NCI-H2171 treated with DMSO at 0.1 percent for 48 hours (cell line): ENCODE data around the gene CPT1B.

Experiments
- DNase-seq: peaks from one replicate; lab custom pipeline; 2025; lab: John Stamatoyannopoulos, UW

The CPT1B gene

DNA sequence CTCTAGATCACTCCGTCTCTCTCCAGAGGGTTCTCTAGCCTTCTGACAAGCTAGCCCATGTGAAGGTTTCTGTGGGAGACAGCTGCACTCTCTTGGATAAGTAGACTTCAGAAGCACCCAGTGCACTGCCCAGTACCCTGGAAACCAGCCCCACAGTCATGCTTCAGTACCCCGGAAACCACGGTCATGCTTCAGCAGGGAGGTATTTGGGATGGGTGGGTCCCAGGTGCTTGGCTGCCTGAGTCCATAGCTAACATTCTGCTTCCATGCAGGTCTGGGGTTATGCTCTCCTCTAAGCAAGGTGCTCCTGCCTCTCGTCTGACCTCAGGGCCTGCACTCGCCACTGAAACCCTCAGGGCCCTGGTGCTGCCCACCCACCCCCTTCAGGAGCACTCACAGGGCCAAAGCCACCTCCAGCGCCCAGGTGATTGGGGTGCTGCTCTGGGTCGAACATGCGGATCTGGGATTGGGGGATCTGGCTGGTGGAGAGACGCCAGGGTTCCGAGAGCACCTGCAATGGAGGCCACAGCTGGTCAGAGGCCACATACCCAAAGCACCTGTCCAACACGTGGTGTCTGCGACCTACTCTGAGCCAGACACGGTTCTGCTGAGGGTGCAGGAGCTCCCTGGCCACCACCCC, 8.2 kb downstream of the CPT1B start:
- DNase-seq, result no peak

DNA sequence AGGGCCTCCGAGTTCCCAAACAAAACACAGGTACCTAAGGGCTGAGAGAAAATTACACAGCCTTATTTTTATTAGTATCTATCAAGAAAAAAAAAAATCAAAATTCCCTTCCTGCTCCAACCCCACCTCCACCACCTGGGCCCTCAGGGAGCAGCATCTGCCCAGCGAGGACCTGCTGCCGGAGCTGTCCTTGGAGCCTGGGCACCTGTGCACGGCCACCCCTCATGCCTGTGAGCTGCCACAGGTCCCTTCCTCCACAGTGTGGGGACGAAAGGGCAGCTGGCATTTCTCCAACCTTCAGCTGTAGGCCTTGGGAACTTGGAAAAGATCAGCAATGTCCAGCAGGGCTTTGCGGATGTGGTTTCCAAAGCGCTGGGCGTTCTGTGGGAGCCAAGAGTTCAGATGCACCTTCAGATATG, 9.2 kb downstream of the CPT1B start:
- DNase-seq, result no peak

DNA sequence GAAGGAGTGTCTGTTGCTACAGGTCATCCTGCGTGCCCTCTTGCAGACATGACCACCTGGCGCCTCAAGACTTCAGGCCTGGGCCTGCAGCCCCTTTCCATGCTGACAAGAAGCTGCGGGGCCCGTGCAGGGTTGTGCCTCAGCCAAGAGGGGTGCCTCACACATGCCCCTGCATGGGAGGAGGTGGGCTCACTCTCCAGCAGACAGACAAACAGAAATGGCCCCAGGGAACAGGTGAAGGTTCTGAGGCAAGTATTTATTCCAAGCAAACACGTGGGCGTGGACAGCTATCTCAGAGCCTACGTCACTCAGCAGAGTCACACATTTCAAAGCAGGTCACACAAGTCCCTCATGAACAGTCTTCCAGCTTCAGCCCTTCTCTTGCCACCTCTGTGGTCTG, 9.6 kb downstream of the CPT1B start:
- no peak for DNase-seq

DNA sequence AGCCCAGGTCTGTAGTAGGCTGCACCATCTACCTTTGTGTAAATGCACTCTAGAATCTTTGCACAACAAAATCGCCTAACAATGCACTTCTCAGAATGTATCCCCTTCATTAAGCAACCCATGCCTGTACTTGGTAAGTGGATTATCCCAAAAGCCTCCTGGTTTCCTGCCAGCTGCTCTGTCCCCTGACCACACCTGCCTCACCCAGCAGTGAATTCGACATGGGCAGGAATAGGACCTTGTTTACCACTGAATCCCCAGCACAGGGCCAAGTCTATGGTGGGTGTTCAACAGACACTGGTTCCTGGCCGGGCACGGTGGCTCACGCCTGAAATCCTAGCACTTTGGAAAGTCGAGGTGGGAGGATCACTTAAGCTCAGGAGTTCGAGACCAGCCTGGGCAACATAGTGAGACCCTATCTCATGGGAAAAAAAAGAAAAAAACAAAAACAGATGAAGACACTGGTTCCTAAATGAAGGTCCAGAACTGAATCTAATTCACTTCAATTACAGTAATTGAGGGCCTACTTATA, 10.4 kb downstream of the CPT1B start:
- no peak for DNase-seq

DNA sequence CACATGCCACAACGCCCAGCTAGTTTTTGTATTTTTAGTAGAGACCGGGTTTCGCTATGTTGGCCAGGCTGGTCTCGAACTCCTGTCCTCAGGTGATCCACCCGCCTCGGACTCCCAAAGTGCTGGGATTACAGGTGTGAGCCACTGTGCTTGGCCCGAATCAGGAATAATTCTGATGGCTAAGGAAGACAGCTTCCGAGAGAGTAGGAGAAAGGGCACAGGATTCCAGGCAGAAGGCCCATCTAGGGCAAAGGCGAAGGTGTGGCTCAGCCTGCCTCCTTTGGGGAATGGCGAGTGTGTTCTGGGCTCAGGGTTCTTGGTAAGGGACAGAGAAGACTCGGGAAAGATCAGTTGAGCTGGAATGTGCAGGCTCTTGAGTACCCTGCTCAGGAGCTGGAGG, 13.9 kb downstream of the CPT1B start:
- DNase-seq, result no peak

DNA sequence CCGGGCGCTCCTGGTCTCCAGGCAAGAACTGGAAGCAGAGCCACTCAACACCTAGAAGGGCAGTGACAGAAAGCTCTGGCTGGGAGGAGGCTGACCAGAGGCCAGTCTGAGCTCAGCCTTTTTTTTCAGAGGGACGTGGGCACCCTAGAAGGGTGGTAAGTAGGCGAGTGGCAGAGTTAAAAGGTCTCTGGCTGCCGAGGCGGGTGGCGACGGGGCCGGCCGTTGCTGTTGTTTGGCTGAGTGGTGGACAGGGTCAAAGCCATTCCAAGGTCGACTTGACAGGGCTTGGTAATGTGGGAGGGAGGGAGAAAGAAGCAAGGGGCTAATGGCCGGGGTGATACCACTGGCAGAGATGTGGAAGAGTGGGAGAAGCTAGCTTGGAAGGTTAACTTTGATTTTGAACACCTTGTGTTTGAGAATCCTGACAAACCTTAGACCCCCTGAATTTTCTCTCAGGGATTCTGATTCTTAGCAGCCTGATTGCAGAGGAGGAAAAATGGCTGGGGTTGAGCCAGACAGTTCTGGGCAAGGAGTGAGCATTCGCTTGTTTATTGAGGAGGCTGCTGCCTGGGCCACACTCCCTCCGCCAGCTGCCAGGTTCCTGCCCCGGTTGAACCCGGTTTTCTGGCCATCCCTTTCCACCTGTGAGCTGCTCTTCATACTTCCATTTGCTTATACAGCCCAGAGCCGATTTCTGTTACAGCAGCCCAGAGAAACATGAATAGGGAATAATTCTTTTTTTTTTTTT, 14.6 kb downstream of the CPT1B start:
- DNase-seq, result no peak

DNA sequence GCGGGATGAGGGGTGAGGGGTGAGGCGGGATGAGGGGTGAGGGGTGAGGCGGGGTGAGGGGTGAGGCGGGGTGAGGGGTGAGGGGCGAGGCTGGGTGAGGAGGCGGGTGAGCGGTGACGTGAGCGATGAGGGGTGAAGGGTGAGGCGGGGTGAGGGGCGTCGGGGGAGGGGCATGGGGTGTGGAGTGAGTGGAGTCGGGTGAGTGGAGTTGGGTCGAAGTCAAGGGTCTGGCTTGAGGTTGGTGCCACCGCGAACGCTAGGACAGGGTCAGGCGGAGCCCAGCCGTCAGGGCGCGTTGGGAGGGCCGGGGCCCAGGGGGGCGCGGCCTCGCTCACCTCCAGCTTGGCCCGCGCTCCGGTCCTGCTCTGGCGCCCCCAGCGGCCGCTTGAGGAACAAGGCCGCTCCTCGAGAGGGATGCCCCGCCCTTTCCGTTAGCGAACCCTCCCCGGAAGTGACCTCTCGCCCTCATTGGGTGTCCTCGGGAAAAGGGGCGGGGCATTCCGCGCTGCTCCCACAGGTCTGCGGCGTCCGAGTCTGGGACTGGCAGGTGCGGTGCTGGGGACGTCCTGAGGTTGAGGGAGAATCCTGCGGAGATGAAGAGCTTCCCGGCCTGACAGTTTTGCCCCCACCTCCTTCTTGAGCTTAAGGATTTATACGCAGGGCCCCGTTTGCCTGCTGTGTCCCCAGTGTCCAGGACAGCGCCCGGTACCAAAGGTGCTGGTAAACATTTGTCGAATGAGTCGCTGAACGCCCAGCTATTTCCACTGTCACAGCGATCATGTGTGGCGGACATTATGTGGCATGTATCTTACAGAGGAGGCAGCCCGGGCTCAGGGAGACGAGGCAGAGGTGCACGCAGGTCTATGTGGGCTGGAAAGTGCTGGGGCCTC, 15.5 kb downstream of the CPT1B start, which contains the start of gene SYCE3:
TSS of gene SYCE3 (minus strand) at position 397 of the 890 bp plus-strand sequence. CDS start 6,514 bp downstream, outside the sequence.
- peak; percentile 97 for DNase-seq

DNA sequence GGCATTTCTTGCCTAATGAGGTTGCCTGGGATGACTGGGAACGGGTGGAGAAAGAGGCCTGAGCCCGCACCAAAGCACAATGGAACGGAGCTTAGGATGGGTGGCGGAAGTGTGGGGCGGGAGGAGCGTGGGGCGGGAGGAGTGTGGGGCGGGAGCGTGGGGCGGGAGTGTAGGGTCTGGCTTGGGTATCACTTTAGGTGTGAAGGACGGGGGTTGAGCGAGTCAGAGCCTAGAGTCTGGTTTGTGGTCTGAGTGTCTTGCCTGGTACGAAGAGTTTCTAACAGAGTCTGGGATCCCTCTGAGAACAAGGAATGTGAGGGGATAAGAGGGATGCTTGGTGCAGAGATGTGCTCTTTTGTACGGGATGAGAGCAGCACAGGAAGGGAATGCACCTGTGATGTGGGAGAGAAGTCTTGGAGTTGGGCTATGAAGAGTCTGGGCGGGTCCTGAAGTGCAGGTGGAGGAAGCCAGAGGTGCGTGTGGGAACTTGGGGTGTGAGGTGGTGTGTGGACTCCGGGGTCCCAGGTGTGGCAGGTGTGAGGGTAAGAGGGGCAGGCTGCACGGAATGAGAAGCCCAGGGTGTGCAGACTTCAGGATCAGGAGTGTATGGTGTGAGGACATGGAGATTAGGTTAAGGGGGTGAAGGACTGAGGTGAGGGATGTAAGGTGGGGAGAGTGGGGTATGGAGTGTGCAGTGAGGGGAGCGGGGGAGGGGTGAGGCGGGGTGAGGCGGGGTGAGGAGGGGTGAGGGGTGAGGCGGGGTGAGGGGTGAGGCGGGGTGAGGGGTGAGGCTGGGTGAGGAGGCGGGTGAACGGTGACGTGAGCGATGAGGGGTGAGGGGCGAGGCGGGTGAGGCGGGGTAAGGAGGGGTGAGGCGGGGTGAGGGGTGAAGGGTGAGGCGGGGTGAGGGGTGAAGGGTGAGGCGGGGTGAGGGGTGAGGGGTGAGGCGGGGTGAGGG, 16.5 kb downstream of the CPT1B start:
- DNase-seq, result no peak

DNA sequence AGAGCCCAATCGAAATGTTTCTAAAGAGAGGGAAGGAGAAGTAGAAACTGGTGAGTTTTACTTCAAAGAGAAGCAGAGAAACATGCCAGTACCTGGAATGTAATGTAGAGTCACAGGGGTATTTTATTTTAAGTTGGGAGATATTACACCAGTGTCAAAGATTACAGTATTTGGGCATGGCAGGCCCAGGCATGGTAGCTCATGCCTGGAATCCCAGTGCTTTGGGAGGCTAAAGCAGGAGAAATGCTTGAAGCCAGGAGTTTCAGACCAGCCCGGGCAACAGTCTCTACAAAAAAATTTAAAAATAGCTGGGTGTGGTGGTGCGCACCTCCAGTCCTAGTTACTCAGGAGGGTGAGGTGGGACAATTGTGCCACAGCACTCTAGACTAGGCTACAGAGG, 18.2 kb downstream of the CPT1B start:
- no peak for DNase-seq

DNA sequence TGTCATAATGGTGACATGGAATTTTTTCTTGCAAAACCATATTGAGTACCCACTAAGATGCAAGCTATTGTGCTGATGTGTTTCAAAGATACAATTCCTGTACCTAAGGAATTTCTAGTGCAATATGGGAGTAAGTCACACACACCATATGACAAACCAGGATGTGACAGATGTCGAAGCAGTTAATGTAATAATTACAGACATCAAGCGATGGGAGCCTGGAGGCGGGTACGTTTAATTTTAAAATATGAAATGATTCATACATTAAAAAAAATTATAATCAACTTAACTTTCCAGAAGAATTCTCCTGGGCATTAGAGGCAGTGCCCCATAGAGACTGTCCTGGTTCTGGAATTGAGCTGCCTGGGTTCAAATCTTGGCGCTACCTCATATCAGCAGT, 21.5 kb downstream of the CPT1B start:
- peak; percentile 45 for DNase-seq

DNA sequence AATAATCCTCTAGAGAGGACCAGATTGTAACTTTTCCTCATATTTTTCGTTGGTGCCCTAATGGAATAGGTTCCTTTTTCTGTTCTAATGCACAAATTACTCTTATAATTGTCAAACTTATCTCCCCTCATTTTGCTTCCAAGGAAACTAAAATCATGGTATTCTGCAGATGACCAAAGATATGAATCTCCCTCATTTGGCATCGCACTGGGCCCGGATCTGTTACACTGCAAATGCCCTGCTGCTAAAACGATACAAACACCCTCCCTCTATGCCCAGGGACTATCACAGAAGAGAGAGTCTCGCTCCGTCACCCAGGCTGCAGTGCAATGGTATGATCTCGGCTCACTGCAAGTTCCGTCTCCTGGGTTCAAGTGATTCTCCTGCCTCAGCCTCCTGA, 24.9 kb downstream of the CPT1B start:
- DNase-seq, result no peak

DNA sequence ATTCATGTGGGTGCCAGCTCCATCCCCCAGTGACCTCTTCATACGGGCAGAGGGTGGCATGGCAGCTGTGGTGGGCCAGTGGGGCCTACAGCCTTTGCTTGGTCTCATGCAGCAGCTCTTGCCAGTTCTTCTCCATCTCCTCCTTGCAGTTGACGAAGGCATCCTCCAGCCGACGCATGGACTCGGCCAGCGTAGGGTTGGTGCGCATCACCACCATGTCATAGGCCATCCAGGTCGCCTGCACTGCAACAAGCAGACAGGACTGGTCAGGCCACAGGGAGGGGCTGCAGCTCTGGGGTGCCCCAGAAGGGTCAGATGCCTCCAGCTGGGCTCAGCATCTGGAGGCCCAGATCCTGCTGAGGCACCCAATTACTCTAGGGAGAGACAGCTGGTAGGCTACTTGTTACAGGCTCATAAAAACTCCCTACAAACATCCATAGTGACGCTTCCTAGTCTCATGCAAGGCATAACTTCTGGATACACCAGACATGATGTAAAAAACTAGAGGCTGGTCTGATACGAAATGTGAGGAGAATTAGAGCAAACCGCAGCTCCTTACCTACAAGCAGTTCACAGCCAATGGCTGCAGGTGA, 27.0 kb downstream of the CPT1B start:
- DNase-seq, result no peak

DNA sequence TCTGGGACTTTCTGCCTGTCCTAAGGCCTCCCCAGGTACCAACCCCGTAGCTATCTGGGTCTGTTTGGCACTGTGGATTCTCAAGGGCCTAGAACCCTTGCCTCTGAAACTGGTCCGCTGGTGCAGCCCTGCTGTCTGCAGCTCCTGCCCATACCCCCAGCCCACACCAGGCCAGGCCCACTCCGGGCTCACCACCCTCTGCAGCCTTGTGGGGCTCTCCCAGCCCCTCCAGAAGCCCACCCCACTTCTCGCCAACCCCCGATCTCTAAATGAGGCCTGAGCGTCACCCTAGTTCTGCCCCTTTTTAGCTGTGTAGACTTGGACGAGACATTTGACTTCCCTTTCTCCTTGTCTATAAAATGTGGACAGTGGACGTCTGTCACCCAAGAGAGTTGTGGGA, 27.8 kb downstream of the CPT1B start:
- DNase-seq, result no peak

DNA sequence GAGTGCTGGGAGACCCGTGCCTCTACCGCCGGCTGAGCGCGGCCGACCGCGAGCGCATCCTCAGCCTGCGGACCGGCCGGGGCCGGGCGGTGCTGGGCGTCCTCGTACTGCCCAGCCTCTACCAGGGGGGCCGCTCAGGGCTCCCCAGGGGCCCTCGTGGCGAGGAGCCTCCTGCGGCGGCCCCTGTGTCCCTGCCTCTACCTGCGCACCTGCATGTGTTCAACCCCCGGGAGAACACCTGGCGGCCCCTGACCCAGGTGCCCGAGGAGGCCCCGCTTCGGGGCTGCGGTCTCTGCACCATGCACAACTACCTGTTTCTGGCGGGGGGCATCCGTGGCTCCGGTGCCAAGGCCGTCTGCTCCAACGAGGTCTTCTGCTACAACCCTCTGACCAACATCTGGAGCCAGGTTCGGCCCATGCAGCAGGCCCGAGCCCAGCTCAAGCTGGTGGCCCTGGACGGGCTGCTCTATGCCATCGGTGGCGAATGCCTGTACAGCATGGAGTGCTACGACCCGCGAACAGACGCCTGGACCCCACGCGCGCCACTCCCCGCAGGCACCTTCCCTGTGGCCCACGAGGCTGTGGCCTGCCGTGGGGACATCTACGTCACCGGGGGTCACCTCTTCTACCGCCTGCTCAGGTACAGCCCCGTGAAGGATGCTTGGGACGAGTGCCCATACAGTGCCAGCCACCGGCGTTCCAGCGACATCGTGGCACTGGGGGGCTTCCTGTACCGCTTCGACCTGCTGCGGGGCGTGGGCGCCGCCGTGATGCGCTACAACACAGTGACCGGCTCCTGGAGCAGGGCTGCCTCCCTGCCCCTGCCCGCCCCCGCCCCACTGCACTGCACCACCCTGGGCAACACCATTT, 29.1 kb downstream of the CPT1B start:
- no peak for DNase-seq

DNA sequence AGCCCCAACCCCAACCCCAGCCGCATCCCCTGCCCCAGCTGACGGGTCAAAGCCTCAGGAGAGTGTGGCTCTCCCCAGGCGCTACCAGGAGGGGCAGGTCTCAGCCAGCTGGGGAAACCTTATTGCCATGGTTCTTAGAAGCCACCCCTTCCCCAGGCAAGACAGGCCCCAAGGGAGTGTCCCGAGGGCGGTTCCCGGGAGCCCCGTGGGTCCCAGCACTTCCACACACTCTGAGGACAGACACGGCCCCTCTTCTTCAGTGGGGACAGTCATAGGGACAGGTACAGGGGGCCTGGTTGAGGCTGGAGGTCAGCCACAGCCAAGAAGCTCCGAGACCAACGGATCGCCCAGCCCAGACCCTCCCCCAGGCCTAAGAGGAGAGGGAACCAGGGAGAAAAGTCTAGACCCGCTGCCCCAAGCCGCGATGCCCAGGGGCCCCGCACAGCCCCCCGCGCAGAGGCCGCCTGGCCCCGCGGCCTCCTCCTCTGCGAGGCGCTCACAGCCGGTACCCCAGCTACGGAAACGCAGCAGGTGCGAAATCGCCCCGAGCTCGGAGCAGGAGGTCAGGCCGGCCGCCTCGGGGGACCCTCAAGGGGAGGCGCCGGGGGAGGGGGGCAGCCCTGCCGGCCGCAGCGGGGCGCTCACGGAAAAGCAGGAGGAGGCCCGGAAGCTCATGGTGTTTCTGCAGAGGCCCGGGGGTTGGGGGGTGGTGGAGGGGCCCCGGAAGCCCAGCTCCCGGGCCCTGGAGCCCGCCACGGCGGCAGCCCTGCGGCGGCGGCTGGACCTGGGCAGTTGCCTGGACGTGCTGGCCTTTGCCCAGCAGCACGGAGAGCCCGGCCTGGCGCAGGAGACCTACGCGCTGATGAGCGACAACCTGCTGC, 29.9 kb downstream of the CPT1B start:
- DNase-seq, result no peak

DNA sequence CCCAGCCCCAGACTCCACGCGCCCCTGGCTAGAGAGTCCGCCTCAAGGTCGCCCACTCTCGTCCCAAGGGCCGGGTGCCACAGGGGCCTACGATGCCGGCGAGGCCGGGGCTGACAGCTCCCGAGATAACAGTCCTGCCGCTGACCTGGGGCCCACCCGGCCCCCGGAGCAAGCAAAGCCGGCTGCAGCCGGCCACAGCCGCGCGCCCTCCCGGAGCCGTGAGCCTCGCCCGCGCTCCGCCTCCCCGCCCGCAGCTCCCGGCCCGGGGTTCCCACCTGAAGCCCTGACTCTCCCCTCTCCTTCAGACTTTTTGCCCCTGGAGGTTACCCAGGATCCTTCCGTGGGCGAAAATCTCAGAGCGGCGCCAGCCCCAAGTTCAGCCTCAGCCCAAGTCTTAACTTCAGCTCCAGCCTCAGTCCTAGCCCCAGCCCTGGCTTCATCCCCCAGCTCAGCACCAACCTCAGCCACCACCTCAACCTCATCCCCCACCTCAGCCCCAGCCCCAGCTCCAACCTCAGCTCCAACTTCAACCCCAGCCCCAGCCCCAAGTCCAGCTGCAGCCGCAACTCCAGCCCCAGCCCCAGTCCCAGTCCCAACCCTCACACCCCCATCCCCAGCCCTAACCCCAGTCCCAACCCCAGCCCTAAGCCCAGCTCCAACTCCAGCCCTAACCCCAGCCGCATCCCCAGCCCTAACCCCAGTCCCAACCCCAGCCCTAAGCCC, 30.8 kb downstream of the CPT1B start:
- no peak for DNase-seq

DNA sequence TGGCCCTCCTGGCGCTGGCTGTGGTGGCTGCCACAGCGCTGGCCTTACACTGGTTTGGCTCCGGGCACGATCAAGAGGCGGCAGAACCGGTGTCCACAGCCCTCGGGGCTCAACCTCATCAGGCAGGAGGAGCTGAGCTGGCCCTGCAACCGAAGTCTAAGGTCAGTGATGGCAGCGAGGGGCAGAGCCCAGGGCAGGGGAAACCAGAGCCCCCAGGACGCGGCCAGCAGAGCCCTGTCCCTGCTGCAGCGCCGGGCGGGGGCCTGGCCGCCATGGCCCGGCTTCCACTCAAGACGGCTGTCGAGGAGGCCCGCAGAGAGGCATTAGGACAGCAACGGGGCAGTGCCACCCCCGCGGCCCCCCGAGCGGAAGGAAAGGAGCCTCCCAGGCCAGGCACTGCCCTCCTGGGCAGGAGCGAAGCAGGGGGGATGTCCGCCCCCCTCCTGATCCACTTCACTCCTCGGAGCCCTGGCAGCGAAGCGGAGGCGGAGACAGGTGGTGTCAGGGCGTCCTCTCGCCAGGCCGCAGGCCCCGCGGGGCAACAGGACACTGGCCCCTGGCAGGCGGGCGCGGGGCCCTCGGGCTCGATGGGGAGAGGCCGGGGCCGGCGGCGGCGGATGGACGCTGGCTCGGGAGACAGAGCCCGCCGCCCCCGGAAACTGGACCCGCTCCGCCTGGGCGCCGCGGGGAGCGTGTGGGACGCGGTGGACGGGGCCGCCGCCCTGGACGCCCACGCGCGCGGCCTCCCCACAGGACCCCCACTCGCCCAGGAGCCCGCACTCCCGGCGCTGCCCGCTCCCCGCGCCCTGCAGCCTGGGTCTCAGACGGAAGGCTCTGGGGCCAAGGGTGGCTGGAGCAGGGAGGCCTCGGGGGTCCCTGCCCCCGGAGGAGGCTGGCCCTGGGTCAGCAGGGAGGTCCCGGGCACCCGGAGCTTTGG, 31.6 kb downstream of the CPT1B start:
- no peak for DNase-seq
